Measurements from ENCODE around the gene TRIM39. TPM values are rescaled to one million over a fixed set of nuclear protein-coding genes. Genes with fewer than 3 reads are reported as not detected.

Gene TRIM39
- total and polyA plus RNA-seq, 9 of the 15 experiments (the other 6 are each of a cell fraction or from before 2014, with no cell fraction given), result 5.6 to 17.7 (median 12.8) TPM

GRCh38 chr6:30325873-30326525 lies 728 bp upstream of the TRIM39 start (continued):
- TF ChIP-seq MGA (IDR thresholded peaks at IDR 0.05), result peak; percentile 97
- TF ChIP-seq IFI16 (CRISPR knock-in tag; IDR thresholded peaks at IDR 0.05), result no peak
- 0 out of 2 replicates have a peak, but pooled peaks have one; percentile 16 for TF ChIP-seq E2F3 (CRISPR knock-in tag; IDR thresholded peaks at IDR 0.05)
- peak; percentile 13; the same call in 1 of the 2 replicates for TF ChIP-seq PML (IDR thresholded peaks at IDR 0.05; ENCODE audit: low read length)
- no peak; the same call in 1 of the 2 replicates for TF ChIP-seq EP400 (IDR thresholded peaks at IDR 0.05)
- no peak for TF ChIP-seq ZSCAN32 (CRISPR knock-in tag; IDR thresholded peaks at IDR 0.05)
- TF ChIP-seq CBFB (CRISPR knock-in tag; IDR thresholded peaks at IDR 0.05), result peak; percentile 66; the same call in 1 of the 2 replicates
- no peak for TF ChIP-seq ZNF184 (CRISPR knock-in tag; IDR thresholded peaks at IDR 0.05)
- TF ChIP-seq DNMT1 (IDR thresholded peaks at IDR 0.05), result peak; percentile 93; the same call in 1 of the 2 replicates
- peak; percentile 38; the same call in 1 of the 2 replicates for TF ChIP-seq SUPT5H (IDR thresholded peaks at IDR 0.05)
- no peak; the same call in 1 of the 2 replicates for TF ChIP-seq MITF (IDR thresholded peaks at IDR 0.05)
- TF ChIP-seq SMAD3 (CRISPR knock-in tag; conservative IDR thresholded peaks at IDR 0.05), result peak; percentile 65; the same call in 1 of the 2 replicates
- TF ChIP-seq CTCFL (IDR thresholded peaks at IDR 0.05; ENCODE audit: borderline replicate concordance, insufficient read depth, low read depth, low read length, poor library complexity, severe bottlenecking), result no peak
- no peak for TF ChIP-seq ZC3H4 (CRISPR knock-in tag; IDR thresholded peaks at IDR 0.05; ENCODE audit: borderline replicate concordance)
